Adrenal gland (tissue), 12 donors: ENCODE results near the gene NRDE2. TPM values are rescaled to one million over a fixed set of nuclear protein-coding genes. Genes with fewer than 3 reads are reported as not detected.
"Not testable (repeated sequence)": the region's sequence is repeated elsewhere in the genome, so short reads cannot be mapped to it uniquely, and the experiment has no call there.

ENCODE experiments used
- DNase-seq, 7 donors: peaks; one replicate each; pipeline ENCODE4 v3.0.0-alpha.2; 2019 to 2020
- H3K27ac ChIP-seq, 5 donors: fragments of 200-600 bp; sonication (generic) in 4 of 5; 1 replicate in 3 of 5; 2 replicates in 2 of 5; pipeline versions ENCODE4 v1.5.1 to v1.8.0; 2016 to 2020; ENCODE audit warnings: mild to moderate bottlenecking in 1 of 5
- H3K27me3 ChIP-seq: fragments of 200-600 bp; 2 replicates; pipeline ENCODE4 v1.8.0; 2021
- H3K36me3 ChIP-seq, 2 donors: fragments of 200-600 bp; replicated peaks in 1 of 2; 1 replicate in 1 of 2; 2 replicates in 1 of 2; pipeline versions ENCODE4 v1.5.1 to v1.8.0; 2018 to 2022
- H3K4me1 ChIP-seq, 2 donors: fragments of 200-600 bp; replicated peaks in 1 of 2; 1 replicate in 1 of 2; 2 replicates in 1 of 2; pipeline versions ENCODE4 v1.5.1 to v1.8.0; 2018 to 2021
- H3K4me3 ChIP-seq, 4 donors: fragments of 200-600 bp; sonication (generic) in 3 of 4; one replicate each; pipeline ENCODE4 v1.5.1; 2016 to 2018
- H3K9me3 ChIP-seq, 3 donors: fragments of 200-600 bp; sonication (generic) in 1 of 3; replicated peaks in 1 of 3; 1 replicate in 2 of 3; 2 replicates in 1 of 3; pipeline versions ENCODE4 v1.5.1 to v1.8.0; 2016 to 2021
- CTCF ChIP-seq, 6 experiments: fragments of 450-650 bp in 4 of 6; fragments of 200-600 bp in 2 of 6; sonication (generic) in 1 of 6; IDR thresholded peaks; 1 replicate in 5 of 6; 2 replicates in 1 of 6; pipeline versions ENCODE4 v1.5.1 to v1.8.0; 2016 to 2021; ENCODE audit warnings: antibody characterized with exemption in 6 of 6, mild to moderate bottlenecking in 2 of 6, moderate library complexity in 1 of 6
- POLR2A ChIP-seq, 2 donors: fragments of 450-650 bp; IDR thresholded peaks; one replicate each; pipeline ENCODE4 v1.6.1; 2017; ENCODE audit warnings: antibody characterized with exemption in 2 of 2, mild to moderate bottlenecking in 2 of 2, moderate library complexity in 1 of 2
- WGBS, 4 donors: extraction: QIAGEN DNeasy Blood & Tissue Kit in 2 of 4; methylation state at CpG; one replicate each; pipeline versions ENCODE4 v1.1.5 to v1.1.7; 2013 to 2017; 5-methylcytosine and 5-hydroxymethylcytosine counted together
- intact Hi-C, 2 donors: fragments of 100-400 bp; cut with DNase I; formaldehyde crosslinking; loops; one replicate each; pipeline versions ENCODE4 v1.14.1 to v1.15.0; 2022 to 2023
- polyA plus RNA-seq, 3 donors: library from polyadenylated mRNA; stranded (reverse); fragments of 200-250 nt in 2 of 3; fragments of 350-450 nt in 1 of 3; fragmentation: Illumina TruSeq in 1 of 3; extraction: RNeasy Lipid Tissue Mini Kit (QIAGEN cat#74804) in 1 of 3; gene quantifications; one replicate each; pipeline ENCODE4 v1.2.3, GENCODE V29; 2013 to 2014
- total RNA-seq, 9 donors: library from RNA; depleted of rRNA in 4 of 9; stranded (reverse); fragments of >200 nt in 4 of 9; fragments of 120-200 nt in 1 of 9; fragmentation: NEBNext Ultra II Directional in 1 of 9; extraction: Animal tissue kit (Norgen Biotek cat#: 25700) in 1 of 9; gene quantifications; one replicate each; pipeline versions ENCODE4 v1.1.0 to v1.2.4, GENCODE V29; 2013 to 2023
- donor health status: healthy with polysubstance abuse.
- donor health status: Bipolar disorder and iron deficiency.
- donor health status: DM: yes; HTN: yes; CAD: no.
- donor health status: DM: no; HTN: no; CAD: no.
- donor health status: DM: no; HTN: no; CAD: no.
- donor health status: DM: yes; HTN: yes; CAD: no.

Gene NRDE2
- total and polyA plus RNA-seq, 12 donors: 9.2 to 25.6 (median 16.4) TPM

- 70 to 87% (median 81%) methylated on average over 7 to 8 of the region's 8 CpGs for WGBS, 4 donors
- TF ChIP-seq POLR2A (IDR thresholded peaks at IDR 0.05) (no peak), CTCF (IDR thresholded peaks at IDR 0.05) (no peak)
- intact Hi-C loops: no loop called here
Observed at GRCh38 chr14:90253826-90254225, 77.9 kb downstream of the NRDE2 start.

GRCh38 chr14:90248594-90248993 is 83.1 kb downstream of the NRDE2 start:
- TF ChIP-seq CTCF (IDR thresholded peaks at IDR 0.05) (no peak), POLR2A (IDR thresholded peaks at IDR 0.05) (no peak)
- H3K4me1 ChIP-seq: no peaks in the 10 kb centered on the region
- no peaks in the 10 kb centered on the region for H3K36me3 ChIP-seq
- H3K27ac ChIP-seq: no peak overlapping the region
- intact Hi-C loops: no loop called here
- H3K9me3 ChIP-seq: no peaks in the 10 kb centered on the region
- WGBS, 4 donors: 81 to 89% (median 85%) methylated on average over 2 of the region's 2 CpGs
- DNase-seq: no peak
- H3K4me3 ChIP-seq: no peak overlapping the region
- no peaks in the 10 kb centered on the region for H3K27me3 ChIP-seq

More at GRCh38 chr14:90253826-90254225, 77.9 kb downstream of the NRDE2 start:
- Histone ChIP-seq H3K9me3 (no peaks in the 10 kb centered on the region), H3K4me3 (no peak overlapping the region), H3K36me3 (no peaks in the 10 kb centered on the region), H3K27ac (no peak overlapping the region), H3K27me3 (peaks cover 4% of the 10 kb centered on the region), H3K4me1 (peaks cover 11 to 17% of the 10 kb centered on the region in 2 donors)
- DNase-seq: no peak

- H3K4me1 ChIP-seq, H3K27me3 ChIP-seq, H3K4me3 ChIP-seq, H3K9me3 ChIP-seq, DNase-seq, H3K27ac ChIP-seq, H3K36me3 ChIP-seq, intact Hi-C loops: not testable (repeated sequence)
- WGBS, 4 donors: 68 to 90% (median 82%) methylated on average over 4 to 10 of the region's 10 CpGs
Observed at GRCh38 chr14:90247441-90247840, 84.3 kb downstream of the NRDE2 start.

GRCh38 chr14:90246936-90247335 is 84.8 kb downstream of the NRDE2 start:
- Histone ChIP-seq H3K27ac (no peak overlapping the region), H3K4me3 (no peak overlapping the region), H3K36me3 (no peaks in the 10 kb centered on the region), H3K4me1 (no peaks in the 10 kb centered on the region), H3K9me3 (no peaks in the 10 kb centered on the region), H3K27me3 (no peaks in the 10 kb centered on the region)
- intact Hi-C loops: no loop called here
- WGBS, 4 donors: 80 to 86% (median 81%) methylated on average over 4 of the region's 4 CpGs
- no peak for DNase-seq
- TF ChIP-seq POLR2A (IDR thresholded peaks at IDR 0.05) (no peak), CTCF (IDR thresholded peaks at IDR 0.05) (no peak)

GRCh38 chr14:90242444-90242843 is 89.3 kb downstream of the NRDE2 start:
- no peak for TF ChIP-seq CTCF (IDR thresholded peaks at IDR 0.05)
- TF ChIP-seq POLR2A (IDR thresholded peaks at IDR 0.05): no peak
- no peak overlapping the region for H3K4me3 ChIP-seq
- intact Hi-C loops: no loop called here

More at GRCh38 chr14:90242444-90242843, 89.3 kb downstream of the NRDE2 start:
- no peaks in the 10 kb centered on the region for H3K36me3 ChIP-seq
- no peak overlapping the region for H3K27ac ChIP-seq
- no peak for DNase-seq
- H3K4me1 ChIP-seq: no peaks in the 10 kb centered on the region
- H3K27me3 ChIP-seq: no peaks in the 10 kb centered on the region
- H3K9me3 ChIP-seq: peaks cover 0 to 12% (median 0%) of the 10 kb centered on the region in 3 donors
